ENCODE data around the gene OPHN1. TPM values are rescaled to one million over a fixed set of nuclear protein-coding genes. Genes with fewer than 3 reads are reported as not detected.

OPHN1 gene
- total and polyA plus RNA-seq, 8 donors, result 0.61 to 3.5 (median 2.2) TPM

GRCh38 chrX:68061206-68061535 lies 372.1 kb downstream of the OPHN1 start:
- WGBS, 2 donors, result 57 to 66% methylated on average over 4 of the region's 4 CpGs
- no peak overlapping the region for H3K27ac ChIP-seq

DNA sequence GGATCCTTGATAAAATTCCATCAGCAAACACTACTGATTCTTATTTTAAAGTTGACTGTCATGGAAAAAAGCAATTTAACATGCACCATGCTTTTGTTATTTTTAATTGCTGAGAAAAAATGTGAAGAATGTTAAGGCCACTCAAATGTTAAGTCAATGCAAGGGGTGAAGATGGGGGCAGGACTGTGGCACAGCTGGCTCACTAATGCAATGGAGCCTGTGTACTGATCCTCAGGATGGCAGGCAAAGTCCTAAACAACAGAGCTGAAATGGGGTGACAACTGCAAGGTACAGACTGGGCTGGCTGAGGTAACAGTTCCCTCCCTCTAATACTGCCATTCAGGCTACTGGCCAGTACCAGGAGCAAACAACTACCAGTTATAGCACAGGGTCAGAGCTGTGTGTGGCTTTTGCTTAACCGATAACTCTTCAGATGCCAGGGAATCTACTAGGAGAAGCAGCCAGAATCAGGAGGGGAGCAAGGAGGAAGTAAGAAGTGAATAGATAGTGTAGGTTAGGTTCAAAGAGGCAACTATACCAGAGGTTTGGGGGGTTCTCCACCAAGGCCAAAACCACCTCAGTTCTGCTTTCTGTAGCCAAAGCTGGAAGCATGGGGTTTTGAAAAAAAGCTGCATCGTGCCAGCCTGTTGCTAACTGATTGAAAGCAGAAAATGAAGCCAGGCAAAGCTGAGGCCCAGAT lies 372.6 kb downstream of the OPHN1 start:
- Histone ChIP-seq H3K36me3 (no peaks in the 10 kb centered on the region), H3K4me1 (no peaks in the 10 kb centered on the region), H3K4me3 (no peak overlapping the region), H3K27ac (no peak overlapping the region), H3K9me3 (no peaks in the 10 kb centered on the region), H3K27me3 (peaks cover 0 to 6% (median 0%) of the 10 kb centered on the region in 4 donors)
- DNase-seq, result no peak
- intact Hi-C loops (cut with DNase I), result no loop called here
- no peak for FAIRE-seq
- TF ChIP-seq, protein P1, sequence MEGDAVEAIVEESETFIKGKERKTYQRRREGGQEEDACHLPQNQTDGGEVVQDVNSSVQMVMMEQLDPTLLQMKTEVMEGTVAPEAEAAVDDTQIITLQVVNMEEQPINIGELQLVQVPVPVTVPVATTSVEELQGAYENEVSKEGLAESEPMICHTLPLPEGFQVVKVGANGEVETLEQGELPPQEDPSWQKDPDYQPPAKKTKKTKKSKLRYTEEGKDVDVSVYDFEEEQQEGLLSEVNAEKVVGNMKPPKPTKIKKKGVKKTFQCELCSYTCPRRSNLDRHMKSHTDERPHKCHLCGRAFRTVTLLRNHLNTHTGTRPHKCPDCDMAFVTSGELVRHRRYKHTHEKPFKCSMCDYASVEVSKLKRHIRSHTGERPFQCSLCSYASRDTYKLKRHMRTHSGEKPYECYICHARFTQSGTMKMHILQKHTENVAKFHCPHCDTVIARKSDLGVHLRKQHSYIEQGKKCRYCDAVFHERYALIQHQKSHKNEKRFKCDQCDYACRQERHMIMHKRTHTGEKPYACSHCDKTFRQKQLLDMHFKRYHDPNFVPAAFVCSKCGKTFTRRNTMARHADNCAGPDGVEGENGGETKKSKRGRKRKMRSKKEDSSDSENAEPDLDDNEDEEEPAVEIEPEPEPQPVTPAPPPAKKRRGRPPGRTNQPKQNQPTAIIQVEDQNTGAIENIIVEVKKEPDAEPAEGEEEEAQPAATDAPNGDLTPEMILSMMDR (IDR thresholded peaks at IDR 0.05), result no peak
- 64 to 71% methylated on average over 2 of the region's 2 CpGs for WGBS, 2 donors
- peak in 1 of 4 donors; percentile 38 for ATAC-seq

More at GRCh38 chrX:68061206-68061535, 372.1 kb downstream of the OPHN1 start:
- intact Hi-C loops (cut with DNase I), result no loop called here
- Histone ChIP-seq H3K4me1 (no peaks in the 10 kb centered on the region), H3K36me3 (no peaks in the 10 kb centered on the region), H3K4me3 (no peak overlapping the region), H3K9me3 (no peaks in the 10 kb centered on the region), H3K27me3 (peaks cover 0 to 6% (median 0%) of the 10 kb centered on the region in 4 donors)
- ATAC-seq (peak in 1 of 4 donors; percentile 12), DNase-seq (no peak), FAIRE-seq (no peak)
- TF ChIP-seq, protein P1 (IDR thresholded peaks at IDR 0.05), result no peak

DNA sequence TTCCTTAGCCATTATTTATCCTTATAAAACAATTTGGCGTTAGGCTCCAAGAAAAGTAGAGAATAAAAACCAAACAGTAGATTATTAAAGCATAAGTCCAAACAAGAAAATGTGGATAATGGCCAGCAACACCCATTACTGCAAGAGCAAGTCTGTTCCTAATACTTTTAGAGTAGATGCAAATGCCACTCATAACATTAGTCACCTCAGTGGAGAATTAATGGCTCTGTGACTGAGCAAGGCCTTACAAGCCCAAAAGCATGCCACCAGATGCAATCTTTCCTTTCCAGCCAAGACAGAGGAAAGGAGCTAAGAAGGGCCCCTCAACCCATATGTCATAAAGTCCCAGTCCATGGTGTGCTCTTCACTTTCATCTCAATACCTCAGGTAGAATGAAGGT lies 373.8 kb downstream of the OPHN1 start:
- H3K9me3 ChIP-seq, result no peaks in the 10 kb centered on the region
- no peaks in the 10 kb centered on the region for H3K4me1 ChIP-seq
- H3K27me3 ChIP-seq, result peaks cover 0 to 3% (median 0%) of the 10 kb centered on the region in 4 donors
- TF ChIP-seq, protein P1 (IDR thresholded peaks at IDR 0.05), result no peak
- FAIRE-seq (no peak), DNase-seq (no peak), ATAC-seq (no peak)
- H3K27ac ChIP-seq, result no peak overlapping the region
- H3K36me3 ChIP-seq, result no peaks in the 10 kb centered on the region
- no peak overlapping the region for H3K4me3 ChIP-seq
- WGBS, 2 donors, result 69 to 74% methylated on average over 1 of the region's 1 CpG
- intact Hi-C loops (cut with DNase I), result no loop called here

DNA sequence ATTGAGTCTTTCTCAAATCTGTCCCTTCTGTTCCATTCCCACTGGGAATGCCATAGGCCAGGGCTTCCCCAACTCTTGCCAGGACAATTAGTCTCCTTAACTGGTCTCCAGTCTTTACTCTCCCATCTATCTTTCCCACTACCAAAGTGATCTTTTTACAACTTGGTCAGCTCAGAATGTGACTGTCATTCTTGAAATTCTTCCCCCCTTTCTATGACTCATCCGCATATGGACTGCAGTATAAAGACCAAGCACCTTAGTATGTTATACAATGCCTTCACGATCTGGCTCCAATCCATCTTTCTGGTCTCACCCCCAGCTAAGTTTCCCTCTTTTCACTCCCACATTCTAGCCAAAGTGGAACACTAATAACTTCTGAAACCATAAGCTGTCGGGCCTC lies 383.8 kb downstream of the OPHN1 start:
- H3K4me1 ChIP-seq, result no peaks in the 10 kb centered on the region
- no peaks in the 10 kb centered on the region for H3K36me3 ChIP-seq
- intact Hi-C loops (cut with DNase I), result no loop called here
- H3K9me3 ChIP-seq, result no peaks in the 10 kb centered on the region
- FAIRE-seq (no peak), DNase-seq (no peak), ATAC-seq (no peak)
- H3K27ac ChIP-seq, result no peak overlapping the region
- WGBS, 2 donors, result 85 to 93% methylated on average over 3 of the region's 3 CpGs
- H3K4me3 ChIP-seq, result no peak overlapping the region
- TF ChIP-seq, protein P1 (IDR thresholded peaks at IDR 0.05), result no peak
- H3K27me3 ChIP-seq, result no peaks in the 10 kb centered on the region

DNA sequence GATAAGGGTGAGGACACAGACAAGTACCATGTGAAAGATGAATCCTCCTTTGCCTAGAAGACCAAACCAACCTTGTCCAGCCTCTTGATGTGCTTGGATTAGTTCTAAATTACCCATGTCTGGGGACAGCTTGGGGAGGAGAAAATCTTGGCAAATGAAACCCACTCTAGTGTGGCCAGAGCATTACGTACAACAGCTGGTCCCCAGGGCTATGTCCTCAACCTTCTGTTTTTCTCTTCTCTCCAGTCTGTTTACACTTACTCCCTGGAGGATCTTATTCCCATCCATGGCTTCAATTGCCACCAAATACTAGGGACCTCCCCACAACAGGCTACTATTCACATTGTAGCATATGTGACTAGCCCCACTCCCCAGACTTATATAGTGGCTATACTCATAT lies 384.5 kb downstream of the OPHN1 start:
- intact Hi-C loops (cut with DNase I), result no loop called here
- 55 to 100% methylated on average over 1 of the region's 1 CpG for WGBS, 2 donors
- H3K4me1 ChIP-seq, result no peaks in the 10 kb centered on the region
- no peak for ATAC-seq
- no peak for DNase-seq
- H3K27ac ChIP-seq, result no peak overlapping the region
- H3K27me3 ChIP-seq, result no peaks in the 10 kb centered on the region
- H3K9me3 ChIP-seq, result no peaks in the 10 kb centered on the region
- H3K4me3 ChIP-seq, result no peak overlapping the region
- no peaks in the 10 kb centered on the region for H3K36me3 ChIP-seq
- no peak for FAIRE-seq
- TF ChIP-seq, protein P1 (IDR thresholded peaks at IDR 0.05), result no peak
